Heart left ventricle (tissue), 16 donors: ENCODE data around the gene SHC1. TPM values are rescaled to one million over a fixed set of nuclear protein-coding genes. Genes with fewer than 3 reads are reported as not detected.
A peak's percentile ranks its signal among the peaks of the same experiment; 100 is the strongest.

ENCODE experiments used
- ATAC-seq, 4 donors: fragments of 200-7000 bp; cut with Tn5 transposase; one replicate each; pipeline ENCODE4 v1.9.1; 2020 to 2022; ENCODE audit warnings: moderate library complexity in 4 of 4, mild to moderate bottlenecking in 3 of 4, moderate number of reproducible peaks in 1 of 4
- DNase-seq, 5 donors: peaks; one replicate each; pipeline ENCODE4 v3.0.0-alpha.2; 2020
- H3K27ac ChIP-seq, 12 donors: fragments of 200-600 bp; sonication (generic) in 4 of 12; one replicate each; pipeline versions ENCODE4 v1.5.0 to v1.8.0; 2016 to 2022; ENCODE audit warnings: mild to moderate bottlenecking in 2 of 12
- H3K27me3 ChIP-seq, 9 donors: fragments of 200-600 bp; sonication (generic) in 2 of 9; one replicate each; pipeline versions ENCODE4 v1.5.1 to v1.8.0; 2016 to 2022; ENCODE audit warnings: mild to moderate bottlenecking in 3 of 9
- H3K36me3 ChIP-seq, 9 donors: fragments of 200-600 bp; sonication (generic) in 2 of 9; one replicate each; pipeline versions ENCODE4 v1.5.0 to v1.8.0; 2018 to 2022; ENCODE audit warnings: mild to moderate bottlenecking in 2 of 9
- H3K4me1 ChIP-seq, 12 donors: fragments of 200-600 bp; sonication (generic) in 4 of 12; one replicate each; pipeline versions ENCODE4 v1.5.0 to v1.8.0; 2016 to 2022; ENCODE audit warnings: mild to moderate bottlenecking in 3 of 12
- H3K4me3 ChIP-seq, 12 donors: fragments of 200-600 bp; sonication (generic) in 4 of 12; one replicate each; pipeline versions ENCODE4 v1.5.0 to v1.8.0; 2017 to 2022; ENCODE audit warnings: mild to moderate bottlenecking in 9 of 12, moderate library complexity in 4 of 12
- H3K9me3 ChIP-seq, 12 donors: fragments of 200-600 bp; sonication (generic) in 4 of 12; one replicate each; pipeline versions ENCODE4 v1.5.0 to v1.8.0; 2016 to 2022; ENCODE audit warnings: mild to moderate bottlenecking in 1 of 12
- POLR2A ChIP-seq, 2 donors: fragments of 450-650 bp; IDR thresholded peaks; one replicate each; pipeline ENCODE4 v1.6.1; 2017; ENCODE audit warnings: antibody characterized with exemption in 2 of 2, mild to moderate bottlenecking in 2 of 2, moderate library complexity in 2 of 2
- WGBS, 4 donors: extraction: QIAGEN DNeasy Blood & Tissue Kit in 2 of 4; methylation state at CpG; one replicate each; pipeline versions ENCODE4 v1.1.5 to v1.1.7; 2013 to 2018; 5-methylcytosine and 5-hydroxymethylcytosine counted together
- intact Hi-C, 10 donors: fragments of 100-400 bp; cut with DNase I; formaldehyde crosslinking; loops; one replicate each; pipeline versions ENCODE4 v1.11.1 to v1.14.2; 2022
- polyA plus RNA-seq, 2 donors: library from polyadenylated mRNA; stranded (reverse); fragments of 200-250 nt; gene quantifications; one replicate each; pipeline ENCODE4 v1.2.3, GENCODE V29; 2013
- total RNA-seq, 9 donors: library from RNA; depleted of rRNA in 2 of 9; stranded (reverse); fragments of >200 nt in 2 of 9; fragmentation: NEBNext Ultra II Directional in 3 of 9; extraction: Animal tissue kit (Norgen Biotek cat#: 25700) in 3 of 9; gene quantifications; one replicate each; pipeline versions ENCODE4 v1.1.0 to v1.2.4, GENCODE V29; 2016 to 2023
- TF ChIP-seq, protein P1 (sequence below), 12 donors: fragments of 200-600 bp; sonication (generic) in 4 of 12; IDR thresholded peaks; one replicate each; pipeline versions ENCODE4 v1.5.0 to v1.8.0; 2018 to 2022; ENCODE audit warnings: antibody characterized with exemption in 12 of 12, mild to moderate bottlenecking in 5 of 12
- donor health status: ischemic (EF 13 %, LVEDD 7.1; RV severe dilation, severe dysfunction).
- donor health status: healthy with polysubstance abuse.
- donor health status: DM: no; HTN: yes; CAD: no.
- donor health status: DM: no; HTN: no; CAD: no.
- donor health status: ischemic (EF 25% LVEDD 6.9; RV normal size, moderate dysfunction).
- donor health status: ischemic (EF 25% LVEDD 5.7; RV mildly dilated, moderate dysfunction).
- donor health status: healthy.
- donor health status: DM: yes; HTN: yes; CAD: no.
- donor health status: ischemic (EF 35%, LVEDD 5.7; RV mildly dilated, moderate dysfunction).
- donor health status: nonischemic (EF 11% LVEDD 7.7; RV severe dilation, severe dysfunction).
- donor health status: DM: yes; HTN: yes; CAD: no.
- donor health status: PGD.
- donor health status: ischemic (EF 29% LVEDD 5.4; RV normal size, mild dysfunction).
- donor health status: nonischemic (EF 23%, LVEDD 6.1; RV moderate dilation, normal function).

SHC1 gene
- total and polyA plus RNA-seq, 11 donors, result 23.6 to 115 (median 62.4) TPM

DNA sequence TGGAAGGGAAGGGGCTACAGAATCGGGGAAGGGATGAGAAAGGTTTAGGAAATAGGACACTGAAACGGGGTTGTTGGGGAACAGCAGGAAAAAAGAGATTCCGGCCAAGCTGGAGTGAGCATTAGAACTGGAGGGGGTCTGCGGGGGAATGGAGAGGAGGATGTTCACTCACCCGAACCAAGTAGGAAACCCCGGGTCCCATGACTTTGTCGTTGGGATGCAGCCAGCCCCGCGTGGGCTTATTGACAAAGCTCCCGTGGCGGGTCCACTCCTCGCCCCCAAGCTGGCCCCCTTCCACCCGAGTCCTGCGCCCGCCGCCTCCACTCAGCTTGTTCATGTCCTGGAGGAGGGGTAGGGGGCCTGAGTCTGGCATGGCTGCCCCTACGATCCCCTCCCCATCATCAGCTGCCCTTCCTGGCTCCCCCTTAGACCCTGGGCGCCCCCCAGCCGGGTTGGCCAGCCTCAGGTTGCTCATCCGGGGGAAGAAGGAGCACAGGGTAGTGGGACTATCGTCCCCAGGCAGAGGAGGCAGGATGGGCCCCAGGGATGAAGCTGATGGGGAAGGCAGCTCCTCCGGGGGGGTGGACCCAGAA, 591 bp downstream of the SHC1 start:
- TF ChIP-seq, protein P1, sequence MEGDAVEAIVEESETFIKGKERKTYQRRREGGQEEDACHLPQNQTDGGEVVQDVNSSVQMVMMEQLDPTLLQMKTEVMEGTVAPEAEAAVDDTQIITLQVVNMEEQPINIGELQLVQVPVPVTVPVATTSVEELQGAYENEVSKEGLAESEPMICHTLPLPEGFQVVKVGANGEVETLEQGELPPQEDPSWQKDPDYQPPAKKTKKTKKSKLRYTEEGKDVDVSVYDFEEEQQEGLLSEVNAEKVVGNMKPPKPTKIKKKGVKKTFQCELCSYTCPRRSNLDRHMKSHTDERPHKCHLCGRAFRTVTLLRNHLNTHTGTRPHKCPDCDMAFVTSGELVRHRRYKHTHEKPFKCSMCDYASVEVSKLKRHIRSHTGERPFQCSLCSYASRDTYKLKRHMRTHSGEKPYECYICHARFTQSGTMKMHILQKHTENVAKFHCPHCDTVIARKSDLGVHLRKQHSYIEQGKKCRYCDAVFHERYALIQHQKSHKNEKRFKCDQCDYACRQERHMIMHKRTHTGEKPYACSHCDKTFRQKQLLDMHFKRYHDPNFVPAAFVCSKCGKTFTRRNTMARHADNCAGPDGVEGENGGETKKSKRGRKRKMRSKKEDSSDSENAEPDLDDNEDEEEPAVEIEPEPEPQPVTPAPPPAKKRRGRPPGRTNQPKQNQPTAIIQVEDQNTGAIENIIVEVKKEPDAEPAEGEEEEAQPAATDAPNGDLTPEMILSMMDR (IDR thresholded peaks at IDR 0.05), result no peak
- TF ChIP-seq POLR2A (IDR thresholded peaks at IDR 0.05), result no peak
- Histone ChIP-seq H3K9me3 (no peaks in the 10 kb centered on the region), H3K36me3 (peaks cover 0 to 47% (median 35%) of the 10 kb centered on the region in 9 donors), H3K4me1 (peaks cover 22 to 73% (median 54%) of the 10 kb centered on the region in 12 donors), H3K27me3 (no peaks in the 10 kb centered on the region), H3K4me3 (peak overlapping the region in 11 of 12 donors; percentile 28 to 84 (median 54)), H3K27ac (peak overlapping the region; percentile 89 to 99 (median 99))
- ATAC-seq (no peak), DNase-seq (peak in 2 of 5 donors; percentile 40 to 71)
- intact Hi-C loops, result loop anchor here in 8 of 10 donors (2.0 to 10.0 kb wide), 9 partner anchors 31 to 115 kb away; partner anchors contain the start of genes ADAM15 (in 1 of the 8), EFNA4 (in 1 of the 8) and PMVK (in 1 of the 8)
- WGBS, 4 donors, result 26 to 44% (median 33%) methylated on average over 17 to 22 of the region's 22 CpGs

DNA sequence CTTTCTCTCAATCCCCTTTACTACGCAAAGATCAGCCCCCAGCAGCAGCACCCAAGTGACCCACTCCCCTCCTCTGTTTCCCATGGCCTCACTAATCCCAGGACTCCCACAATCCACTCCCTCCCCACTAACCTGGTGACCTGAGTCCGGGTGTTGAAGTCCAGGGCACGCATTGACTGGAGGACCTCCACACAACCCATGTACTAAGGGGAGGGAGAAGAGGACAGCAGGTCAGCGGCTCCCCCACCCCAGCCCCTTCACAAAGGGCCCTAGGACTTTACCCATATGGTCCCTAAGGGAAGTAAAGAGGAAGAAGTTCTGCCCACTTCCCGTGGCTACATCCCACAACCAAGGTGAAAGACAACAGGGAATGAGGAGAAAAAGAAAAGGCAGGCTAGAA, 1.3 kb downstream of the SHC1 start:
- H3K27ac ChIP-seq, result peak overlapping the region in 10 of 12 donors; percentile 97 to 99 (median 99)
- H3K4me1 ChIP-seq, result peaks cover 22 to 73% (median 54%) of the 10 kb centered on the region in 12 donors
- intact Hi-C loops, result loop anchor here in 6 of 10 donors (5.0 to 10.0 kb wide), 6 partner anchors 43 to 116 kb away; partner anchors contain the start of gene EFNA4 (in 1 of the 6)
- TF ChIP-seq, protein P1 (IDR thresholded peaks at IDR 0.05), result no peak
- TF ChIP-seq POLR2A (IDR thresholded peaks at IDR 0.05), result no peak
- H3K36me3 ChIP-seq, result peaks cover 0 to 54% (median 42%) of the 10 kb centered on the region in 9 donors
- peak overlapping the region in 9 of 12 donors; percentile 45 to 84 (median 62) for H3K4me3 ChIP-seq
- DNase-seq (peak in 2 of 5 donors; percentile 10 to 11), ATAC-seq (no peak)
- H3K9me3 ChIP-seq, result no peaks in the 10 kb centered on the region
- H3K27me3 ChIP-seq, result no peaks in the 10 kb centered on the region
- WGBS, 4 donors, result 51 to 61% (median 56%) methylated on average over 5 of the region's 5 CpGs

DNA sequence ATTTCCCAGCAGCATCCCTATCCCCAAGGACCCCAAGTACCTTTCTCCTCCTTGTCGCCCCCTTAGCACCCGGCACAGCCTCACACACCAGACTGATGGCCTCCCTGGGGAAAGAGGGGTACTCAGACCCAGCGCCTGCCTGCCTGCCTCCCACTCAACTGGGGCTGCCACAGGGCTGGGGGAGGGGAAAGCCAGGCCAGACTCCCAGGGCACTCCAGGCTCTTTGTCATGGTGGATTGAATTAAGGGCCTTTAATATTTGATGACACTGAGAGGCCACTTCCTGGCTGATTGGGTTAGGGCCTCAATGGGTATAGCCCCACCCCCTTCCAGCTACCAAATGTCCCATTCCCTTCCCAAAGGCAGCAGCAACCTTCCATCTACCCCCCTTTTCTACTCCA, 1.8 kb downstream of the SHC1 start:
- H3K9me3 ChIP-seq, result no peaks in the 10 kb centered on the region
- TF ChIP-seq, protein P1 (IDR thresholded peaks at IDR 0.05), result no peak
- H3K4me1 ChIP-seq, result peaks cover 22 to 73% (median 54%) of the 10 kb centered on the region in 12 donors
- intact Hi-C loops, result loop anchor here in 6 of 10 donors (5.0 to 10.0 kb wide), 6 partner anchors 44 to 116 kb away; partner anchors contain the start of gene EFNA4 (in 1 of the 6)
- ATAC-seq (no peak), DNase-seq (peak in 2 of 5 donors; percentile 24 to 49)
- no peaks in the 10 kb centered on the region for H3K27me3 ChIP-seq
- H3K27ac ChIP-seq, result peak overlapping the region in 10 of 12 donors; percentile 97 to 99 (median 99)
- 82 to 94% (median 89%) methylated on average over 2 to 3 of the region's 3 CpGs for WGBS, 4 donors
- peak overlapping the region in 4 of 12 donors; percentile 54 to 80 (median 74) for H3K4me3 ChIP-seq
- peaks cover 0 to 60% (median 47%) of the 10 kb centered on the region in 9 donors for H3K36me3 ChIP-seq

DNA sequence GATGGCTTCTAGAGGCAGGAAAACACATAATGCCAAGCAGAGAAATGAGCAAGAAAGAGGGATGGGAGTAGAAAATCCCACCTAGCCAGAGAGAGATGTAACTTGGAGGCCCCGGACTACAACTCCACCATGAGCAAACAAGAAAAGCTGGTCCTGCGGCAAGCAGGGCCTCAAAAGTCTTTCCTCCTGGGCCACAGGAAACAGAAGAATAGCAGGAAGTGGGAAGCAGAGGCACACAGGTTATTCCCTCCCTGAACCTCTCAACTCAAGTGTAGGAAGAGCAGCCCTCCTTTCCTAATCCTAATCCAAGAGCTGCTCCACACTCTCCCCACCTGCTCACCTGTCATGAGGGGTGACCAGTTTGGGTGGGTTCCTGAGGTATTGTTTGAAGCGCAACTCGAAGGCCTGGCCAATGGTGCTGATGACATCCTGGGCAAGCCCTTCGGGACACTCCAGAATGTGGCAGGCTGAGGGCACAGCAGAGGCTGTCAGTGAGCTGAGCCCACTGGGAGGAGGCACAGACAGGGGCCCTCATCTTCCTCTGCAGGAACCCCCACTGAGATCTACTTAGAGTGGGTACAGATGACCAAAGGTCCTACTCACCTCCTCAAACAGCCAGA, 3.1 kb downstream of the SHC1 start:
- H3K9me3 ChIP-seq, result no peaks in the 10 kb centered on the region
- peak overlapping the region; percentile 18 to 99 (median 68) for H3K27ac ChIP-seq
- 58 to 79% (median 63%) methylated on average over 3 to 5 of the region's 5 CpGs for WGBS, 4 donors
- DNase-seq, result peak in 2 of 5 donors; percentile 9 to 13
- intact Hi-C loops, result loop anchor here in 6 of 10 donors (5.0 to 10.0 kb wide), 6 partner anchors 45 to 117 kb away; partner anchors contain the start of gene EFNA4 (in 1 of the 6)
- H3K4me1 ChIP-seq, result peaks cover 17 to 72% (median 51%) of the 10 kb centered on the region in 12 donors
- peak overlapping the region in 1 of 12 donors; percentile 2 for H3K4me3 ChIP-seq
- H3K36me3 ChIP-seq, result peaks cover 0 to 68% (median 56%) of the 10 kb centered on the region in 9 donors
- no peaks in the 10 kb centered on the region for H3K27me3 ChIP-seq
- ATAC-seq, result no peak
- TF ChIP-seq POLR2A (IDR thresholded peaks at IDR 0.05), result no peak
- TF ChIP-seq, protein P1 (IDR thresholded peaks at IDR 0.05), result no peak
